ENCODE data around the gene C2orf80. TPM values are rescaled to one million over a fixed set of nuclear protein-coding genes. Genes with fewer than 3 reads are reported as not detected.

C2orf80 gene
- total RNA-seq, 1 donor from 2014 or later, result not detected

GRCh38 chr2:208204166-208204565 lies 14.3 kb upstream of the C2orf80 start:
- Histone ChIP-seq H3K9ac (no peak overlapping the region), H3K9me3 (ENCODE audit: low read depth) (no peaks in the 10 kb centered on the region), H3K4me2 (no peak overlapping the region), H3K4me3 (no peak overlapping the region), H4K20me1 (ENCODE audit: low read depth) (no peaks in the 10 kb centered on the region), H3F3A (ENCODE audit: low read depth) (no peaks in the 10 kb centered on the region), H3K79me2 (ENCODE audit: low read depth) (no peaks in the 10 kb centered on the region), H2AFZ (replicated peaks) (peak overlapping the region; percentile 28), H3K27ac (no peak overlapping the region), H3K36me3 (no peaks in the 10 kb centered on the region), H3K4me1 (peaks cover 12% of the 10 kb centered on the region), H3K27me3 (no peaks in the 10 kb centered on the region)
- H3K4me3 Mint-ChIP-seq, result no peak overlapping the region
- no peak overlapping the region for H3K27ac Mint-ChIP-seq
- H3K36me3 Mint-ChIP-seq, result no peaks in the 10 kb centered on the region
- peaks cover under 1% of the 10 kb centered on the region for H3K9me3 Mint-ChIP-seq
- DNase-seq (ENCODE audit: low spot score), result no peak
- H3K27me3 Mint-ChIP-seq (ENCODE audit: insufficient read depth, low read depth), result peaks cover 1% of the 10 kb centered on the region
- peaks cover 8% of the 10 kb centered on the region for H3K4me1 Mint-ChIP-seq
- TF ChIP-seq, protein P1, sequence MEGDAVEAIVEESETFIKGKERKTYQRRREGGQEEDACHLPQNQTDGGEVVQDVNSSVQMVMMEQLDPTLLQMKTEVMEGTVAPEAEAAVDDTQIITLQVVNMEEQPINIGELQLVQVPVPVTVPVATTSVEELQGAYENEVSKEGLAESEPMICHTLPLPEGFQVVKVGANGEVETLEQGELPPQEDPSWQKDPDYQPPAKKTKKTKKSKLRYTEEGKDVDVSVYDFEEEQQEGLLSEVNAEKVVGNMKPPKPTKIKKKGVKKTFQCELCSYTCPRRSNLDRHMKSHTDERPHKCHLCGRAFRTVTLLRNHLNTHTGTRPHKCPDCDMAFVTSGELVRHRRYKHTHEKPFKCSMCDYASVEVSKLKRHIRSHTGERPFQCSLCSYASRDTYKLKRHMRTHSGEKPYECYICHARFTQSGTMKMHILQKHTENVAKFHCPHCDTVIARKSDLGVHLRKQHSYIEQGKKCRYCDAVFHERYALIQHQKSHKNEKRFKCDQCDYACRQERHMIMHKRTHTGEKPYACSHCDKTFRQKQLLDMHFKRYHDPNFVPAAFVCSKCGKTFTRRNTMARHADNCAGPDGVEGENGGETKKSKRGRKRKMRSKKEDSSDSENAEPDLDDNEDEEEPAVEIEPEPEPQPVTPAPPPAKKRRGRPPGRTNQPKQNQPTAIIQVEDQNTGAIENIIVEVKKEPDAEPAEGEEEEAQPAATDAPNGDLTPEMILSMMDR (IDR thresholded peaks at IDR 0.05), result no peak
- TF ChIP-seq EZH2phosphoT487 (IDR thresholded peaks at IDR 0.05) (no peak), EZH2 (IDR thresholded peaks at IDR 0.05) (no peak)

GRCh38 chr2:208195531-208195930 lies 5.7 kb upstream of the C2orf80 start:
- TF ChIP-seq EZH2 (IDR thresholded peaks at IDR 0.05) (no peak), EZH2phosphoT487 (IDR thresholded peaks at IDR 0.05) (no peak)
- TF ChIP-seq, protein P1 (IDR thresholded peaks at IDR 0.05), result no peak
- no peak overlapping the region for H3K4me3 ChIP-seq
- H3K27me3 ChIP-seq, result no peaks in the 10 kb centered on the region
- no peaks in the 10 kb centered on the region for H4K20me1 ChIP-seq (ENCODE audit: low read depth)
- H3K4me1 Mint-ChIP-seq, result peaks cover 25% of the 10 kb centered on the region
- no peak overlapping the region for H3K27ac Mint-ChIP-seq
- peaks cover 17% of the 10 kb centered on the region for H3K4me1 ChIP-seq
- H3F3A ChIP-seq (ENCODE audit: low read depth), result no peaks in the 10 kb centered on the region
- no peaks in the 10 kb centered on the region for H3K79me2 ChIP-seq (ENCODE audit: low read depth)
- no peaks in the 10 kb centered on the region for H3K27me3 Mint-ChIP-seq (ENCODE audit: insufficient read depth, low read depth)
- H3K36me3 ChIP-seq, result no peaks in the 10 kb centered on the region
- H3K4me3 Mint-ChIP-seq, result peak overlapping the region; percentile 50
- DNase-seq (ENCODE audit: low spot score), result no peak
- H3K9me3 ChIP-seq (ENCODE audit: low read depth), result no peaks in the 10 kb centered on the region
- no peak overlapping the region for H3K27ac ChIP-seq
- H3K9ac ChIP-seq, result no peak overlapping the region
- H3K36me3 Mint-ChIP-seq, result no peaks in the 10 kb centered on the region
- peaks cover 3% of the 10 kb centered on the region for H3K9me3 Mint-ChIP-seq
- no peak overlapping the region for H3K4me2 ChIP-seq
- no peak overlapping the region for H2AFZ ChIP-seq (replicated peaks)

DNA sequence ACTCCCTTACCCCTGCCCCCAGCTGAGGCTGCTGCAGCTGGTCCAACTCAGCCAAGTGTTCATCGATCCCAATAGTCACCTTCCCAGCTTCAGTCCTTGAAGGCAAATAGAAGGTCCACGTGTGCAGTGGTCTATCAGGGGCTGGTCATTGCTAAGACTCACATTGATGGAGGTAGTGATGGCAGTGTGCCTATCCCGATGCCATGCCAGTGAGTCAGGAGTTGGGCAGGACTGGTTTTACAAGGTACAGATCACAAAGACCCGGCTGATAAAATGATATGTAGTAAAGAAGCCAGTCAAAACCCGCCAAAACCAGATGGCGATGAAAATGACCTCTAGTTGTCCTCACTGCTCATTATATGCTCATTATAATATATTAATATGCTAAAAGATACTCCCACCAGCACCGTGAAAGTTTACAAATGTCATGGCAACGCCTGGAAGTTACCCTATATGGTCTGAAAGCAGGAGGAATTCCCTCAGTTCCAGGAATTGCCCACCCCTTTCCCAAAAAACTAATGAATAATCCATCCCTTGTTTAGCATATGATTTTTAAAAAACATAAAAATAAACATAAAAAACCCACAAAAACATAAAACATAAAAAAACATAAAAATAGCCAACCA lies 2.9 kb upstream of the C2orf80 start:
- Histone ChIP-seq H3K27me3 (no peaks in the 10 kb centered on the region), H3K4me3 (no peak overlapping the region), H3K9ac (no peak overlapping the region), H3K4me2 (no peak overlapping the region), H3K79me2 (ENCODE audit: low read depth) (no peaks in the 10 kb centered on the region), H4K20me1 (ENCODE audit: low read depth) (no peaks in the 10 kb centered on the region), H2AFZ (replicated peaks) (no peak overlapping the region), H3K9me3 (ENCODE audit: low read depth) (no peaks in the 10 kb centered on the region), H3K36me3 (no peaks in the 10 kb centered on the region), H3K27ac (no peak overlapping the region), H3F3A (ENCODE audit: low read depth) (peaks cover 15% of the 10 kb centered on the region), H3K4me1 (peaks cover 33% of the 10 kb centered on the region)
- Mint-ChIP-seq H3K36me3 (no peaks in the 10 kb centered on the region), H3K4me1 (peaks cover 40% of the 10 kb centered on the region), H3K27me3 (ENCODE audit: insufficient read depth, low read depth) (peaks cover 5% of the 10 kb centered on the region), H3K27ac (peak overlapping the region; percentile 74), H3K4me3 (no peak overlapping the region), H3K9me3 (no peaks in the 10 kb centered on the region)
- DNase-seq (ENCODE audit: low spot score), result no peak
- TF ChIP-seq EZH2phosphoT487 (IDR thresholded peaks at IDR 0.05) (no peak), EZH2 (IDR thresholded peaks at IDR 0.05) (no peak)
- TF ChIP-seq, protein P1 (IDR thresholded peaks at IDR 0.05), result no peak
